HepG2 (cell line): ENCODE measurements around the gene JAG1. TPM values are rescaled to one million over a fixed set of nuclear protein-coding genes. Genes with fewer than 3 reads are reported as not detected.

Source experiments
- ARNTL ChIP-seq: sonication (generic); formaldehyde crosslinking; IDR thresholded peaks from 2 replicates; pipeline ENCODE4 v1.4.0; 2020; ENCODE audit warnings: mild to moderate bottlenecking, missing genetic modification reagents
- FOXP1 ChIP-seq, 2 experiments: fragments of 450-650 bp in 1 of 2; IDR thresholded peaks; 2 replicates each; pipeline ENCODE4 v1.6.1; 2017 to 2018; ENCODE audit warnings: antibody characterized with exemption in 1 of 2
- HOXA7 ChIP-seq: sonication (generic); formaldehyde crosslinking; IDR thresholded peaks from 2 replicates; pipeline ENCODE4 v1.8.1; 2022; ENCODE audit warnings: mild to moderate bottlenecking, missing genetic modification reagents, moderate library complexity
- SOX13 ChIP-seq, 3 experiments: fragments of 450-650 bp in 1 of 3; sonication (generic) in 1 of 3; formaldehyde crosslinking in 1 of 3; IDR thresholded peaks in 2 of 3; conservative IDR thresholded peaks in 1 of 3; 2 replicates each; pipeline versions ENCODE4 v1.5.0 to v1.6.1; 2016 to 2020; ENCODE audit warnings: antibody characterized with exemption in 1 of 3, mild to moderate bottlenecking in 1 of 3, missing compliant biosample characterization in 1 of 3, missing genetic modification reagents in 1 of 3, moderate library complexity in 1 of 3
- ZNF235 ChIP-seq: sonication (generic); formaldehyde crosslinking; IDR thresholded peaks from 2 replicates; pipeline ENCODE4 v1.8.1; 2023; ENCODE audit warnings: mild to moderate bottlenecking, missing genetic modification reagents, borderline replicate concordance
- ZNF557 ChIP-seq: sonication (generic); formaldehyde crosslinking; IDR thresholded peaks from 2 replicates; pipeline ENCODE4 v1.4.0; 2020; ENCODE audit warnings: missing genetic modification reagents
- ZNF644 ChIP-seq: IDR thresholded peaks from 2 replicates; pipeline ENCODE4 v1.6.1; 2016; ENCODE audit warnings: low read depth
- polyA plus RNA-seq, 8 experiments: library from polyadenylated mRNA; depleted of rRNA in 3 of 8; stranded (reverse) in 7 of 8; unstranded in 1 of 8; fragments of >200 nt; fragmentation: Illumina TruSeq in 4 of 8; extraction: Trizol in 4 of 8; gene quantifications; 2 replicates each; pipeline versions ENCODE4 v1.2.1 to v1.2.3, GENCODE V29; 2011 to 2016; ENCODE audit warnings: low read depth in 4 of 8, missing spikeins in 1 of 8, mixed read lengths in 1 of 8; ENCODE audit not compliant: insufficient read depth in 1 of 8
- total RNA-seq, 5 experiments: library from RNA; depleted of rRNA; stranded (reverse); fragments of >200 nt; fragmentation: Illumina TruSeq; extraction: Trizol; gene quantifications; 2 replicates each; pipeline ENCODE4 v1.2.3, GENCODE V29; 2016; ENCODE audit warnings: low read depth in 1 of 5
- TF ChIP-seq, protein P1 (sequence below), 2 experiments: fragments of 450-650 bp in 1 of 2; sonication (generic) in 1 of 2; formaldehyde crosslinking in 1 of 2; IDR thresholded peaks; 2 replicates each; pipeline versions ENCODE4 v1.6.1 to v1.8.0; 2016 to 2022; ENCODE audit warnings: antibody characterized with exemption in 1 of 2, mild to moderate bottlenecking in 1 of 2, missing genetic modification reagents in 1 of 2
- TF ChIP-seq, protein P2 (sequence below): IDR thresholded peaks from 2 replicates; pipeline ENCODE4 v1.6.1; 2016; ENCODE audit warnings: missing compliant biosample characterization, missing genetic modification reagents, borderline replicate concordance
- TF ChIP-seq, protein P3 (sequence below): IDR thresholded peaks from 2 replicates; pipeline ENCODE4 v1.6.1; 2012; ENCODE audit warnings: low read length, improper control_type of control experiment
- TF ChIP-seq, protein P4 (sequence below): sonication (generic); formaldehyde crosslinking; IDR thresholded peaks from 2 replicates; pipeline ENCODE4 v1.4.0; 2020; ENCODE audit warnings: low read depth, mild to moderate bottlenecking, missing genetic modification reagents

Gene JAG1
- total and polyA plus RNA-seq, 2 of the 13 experiments (the other 11 are each of a cell fraction or from before 2014, with no cell fraction given), result 47.1 to 56.3 TPM

DNA sequence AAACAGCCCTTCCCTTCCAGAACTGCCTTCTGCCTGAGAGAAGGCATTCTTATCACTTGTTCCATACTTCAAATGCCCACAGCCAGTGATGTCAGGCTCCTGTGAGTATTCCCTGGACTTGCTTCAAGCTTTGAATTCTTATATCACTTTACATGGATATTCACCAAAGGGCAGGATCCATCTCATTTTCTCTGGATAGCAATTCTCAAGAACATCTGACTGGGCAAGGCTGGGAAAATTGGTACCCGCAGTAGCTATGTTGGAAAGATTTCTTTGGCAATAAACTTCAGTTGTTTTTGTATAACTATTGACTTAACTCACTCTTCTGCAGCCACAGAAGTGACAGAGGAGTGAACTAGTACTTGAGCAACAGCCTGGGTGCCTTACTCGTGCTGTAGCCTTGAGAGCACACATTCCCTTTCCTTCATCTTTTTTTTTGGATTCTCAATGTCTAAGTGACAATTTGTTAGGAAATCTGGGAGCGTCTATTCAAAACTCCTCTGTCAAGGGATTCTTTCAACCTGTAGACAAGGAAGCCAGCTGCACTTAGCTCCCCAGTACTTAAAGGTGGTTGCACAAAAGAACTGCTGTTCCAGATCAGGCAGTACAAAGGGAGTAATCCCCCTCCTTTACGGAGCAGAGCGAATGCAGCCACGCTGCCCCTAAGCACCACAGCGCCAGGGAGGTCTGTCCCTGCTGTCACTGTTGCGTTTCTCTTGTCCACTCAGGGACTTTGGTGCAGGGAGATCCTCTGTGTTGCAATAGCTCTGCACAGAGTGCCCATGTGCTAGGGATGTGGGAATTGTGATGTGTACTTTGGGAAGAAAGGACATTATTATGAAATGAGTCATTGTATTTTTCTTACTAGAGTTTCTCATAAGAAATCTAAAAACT is 69.6 kb downstream of the JAG1 start (continued):
- TF ChIP-seq, protein P1, sequence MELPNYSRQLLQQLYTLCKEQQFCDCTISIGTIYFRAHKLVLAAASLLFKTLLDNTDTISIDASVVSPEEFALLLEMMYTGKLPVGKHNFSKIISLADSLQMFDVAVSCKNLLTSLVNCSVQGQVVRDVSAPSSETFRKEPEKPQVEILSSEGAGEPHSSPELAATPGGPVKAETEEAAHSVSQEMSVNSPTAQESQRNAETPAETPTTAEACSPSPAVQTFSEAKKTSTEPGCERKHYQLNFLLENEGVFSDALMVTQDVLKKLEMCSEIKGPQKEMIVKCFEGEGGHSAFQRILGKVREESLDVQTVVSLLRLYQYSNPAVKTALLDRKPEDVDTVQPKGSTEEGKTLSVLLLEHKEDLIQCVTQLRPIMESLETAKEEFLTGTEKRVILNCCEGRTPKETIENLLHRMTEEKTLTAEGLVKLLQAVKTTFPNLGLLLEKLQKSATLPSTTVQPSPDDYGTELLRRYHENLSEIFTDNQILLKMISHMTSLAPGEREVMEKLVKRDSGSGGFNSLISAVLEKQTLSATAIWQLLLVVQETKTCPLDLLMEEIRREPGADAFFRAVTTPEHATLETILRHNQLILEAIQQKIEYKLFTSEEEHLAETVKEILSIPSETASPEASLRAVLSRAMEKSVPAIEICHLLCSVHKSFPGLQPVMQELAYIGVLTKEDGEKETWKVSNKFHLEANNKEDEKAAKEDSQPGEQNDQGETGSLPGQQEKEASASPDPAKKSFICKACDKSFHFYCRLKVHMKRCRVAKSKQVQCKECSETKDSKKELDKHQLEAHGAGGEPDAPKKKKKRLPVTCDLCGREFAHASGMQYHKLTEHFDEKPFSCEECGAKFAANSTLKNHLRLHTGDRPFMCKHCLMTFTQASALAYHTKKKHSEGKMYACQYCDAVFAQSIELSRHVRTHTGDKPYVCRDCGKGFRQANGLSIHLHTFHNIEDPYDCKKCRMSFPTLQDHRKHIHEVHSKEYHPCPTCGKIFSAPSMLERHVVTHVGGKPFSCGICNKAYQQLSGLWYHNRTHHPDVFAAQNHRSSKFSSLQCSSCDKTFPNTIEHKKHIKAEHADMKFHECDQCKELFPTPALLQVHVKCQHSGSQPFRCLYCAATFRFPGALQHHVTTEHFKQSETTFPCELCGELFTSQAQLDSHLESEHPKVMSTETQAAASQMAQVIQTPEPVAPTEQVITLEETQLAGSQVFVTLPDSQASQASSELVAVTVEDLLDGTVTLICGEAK (IDR thresholded peaks at IDR 0.05), result no peak
- TF ChIP-seq, protein P1 (CRISPR knock-in tag; IDR thresholded peaks at IDR 0.05), result peak; percentile 87
- TF ChIP-seq ZNF235 (CRISPR knock-in tag) (no peak), ARNTL (CRISPR knock-in tag) (peak; percentile 91), FOXP1 (IDR thresholded peaks at IDR 0.05) (no peak), FOXP1 (CRISPR knock-in tag; IDR thresholded peaks at IDR 0.05) (peak; percentile 89), SOX13 (IDR thresholded peaks at IDR 0.05) (peak; percentile 89), SOX13 (CRISPR knock-in tag; conservative IDR thresholded peaks at IDR 0.05 in 1 of 2, IDR thresholded peaks at IDR 0.05 in 1 of 2) (peak in 1 of 2 experiments; percentile 99; a peak in 2 of 4 replicates), ZNF557 (CRISPR knock-in tag) (0 out of 2 replicates have a peak, but pooled peaks have one; percentile 40), ZNF644 (CRISPR knock-in tag) (peak; percentile 96), HOXA7 (no peak)
- TF ChIP-seq, protein P2, sequence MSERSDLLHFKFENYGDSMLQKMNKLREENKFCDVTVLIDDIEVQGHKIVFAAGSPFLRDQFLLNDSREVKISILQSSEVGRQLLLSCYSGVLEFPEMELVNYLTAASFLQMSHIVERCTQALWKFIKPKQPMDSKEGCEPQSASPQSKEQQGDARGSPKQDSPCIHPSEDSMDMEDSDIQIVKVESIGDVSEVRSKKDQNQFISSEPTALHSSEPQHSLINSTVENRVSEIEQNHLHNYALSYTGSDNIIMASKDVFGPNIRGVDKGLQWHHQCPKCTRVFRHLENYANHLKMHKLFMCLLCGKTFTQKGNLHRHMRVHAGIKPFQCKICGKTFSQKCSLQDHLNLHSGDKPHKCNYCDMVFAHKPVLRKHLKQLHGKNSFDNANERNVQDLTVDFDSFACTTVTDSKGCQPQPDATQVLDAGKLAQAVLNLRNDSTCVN (CRISPR knock-in tag), result peak; percentile 90
- TF ChIP-seq, protein P3, sequence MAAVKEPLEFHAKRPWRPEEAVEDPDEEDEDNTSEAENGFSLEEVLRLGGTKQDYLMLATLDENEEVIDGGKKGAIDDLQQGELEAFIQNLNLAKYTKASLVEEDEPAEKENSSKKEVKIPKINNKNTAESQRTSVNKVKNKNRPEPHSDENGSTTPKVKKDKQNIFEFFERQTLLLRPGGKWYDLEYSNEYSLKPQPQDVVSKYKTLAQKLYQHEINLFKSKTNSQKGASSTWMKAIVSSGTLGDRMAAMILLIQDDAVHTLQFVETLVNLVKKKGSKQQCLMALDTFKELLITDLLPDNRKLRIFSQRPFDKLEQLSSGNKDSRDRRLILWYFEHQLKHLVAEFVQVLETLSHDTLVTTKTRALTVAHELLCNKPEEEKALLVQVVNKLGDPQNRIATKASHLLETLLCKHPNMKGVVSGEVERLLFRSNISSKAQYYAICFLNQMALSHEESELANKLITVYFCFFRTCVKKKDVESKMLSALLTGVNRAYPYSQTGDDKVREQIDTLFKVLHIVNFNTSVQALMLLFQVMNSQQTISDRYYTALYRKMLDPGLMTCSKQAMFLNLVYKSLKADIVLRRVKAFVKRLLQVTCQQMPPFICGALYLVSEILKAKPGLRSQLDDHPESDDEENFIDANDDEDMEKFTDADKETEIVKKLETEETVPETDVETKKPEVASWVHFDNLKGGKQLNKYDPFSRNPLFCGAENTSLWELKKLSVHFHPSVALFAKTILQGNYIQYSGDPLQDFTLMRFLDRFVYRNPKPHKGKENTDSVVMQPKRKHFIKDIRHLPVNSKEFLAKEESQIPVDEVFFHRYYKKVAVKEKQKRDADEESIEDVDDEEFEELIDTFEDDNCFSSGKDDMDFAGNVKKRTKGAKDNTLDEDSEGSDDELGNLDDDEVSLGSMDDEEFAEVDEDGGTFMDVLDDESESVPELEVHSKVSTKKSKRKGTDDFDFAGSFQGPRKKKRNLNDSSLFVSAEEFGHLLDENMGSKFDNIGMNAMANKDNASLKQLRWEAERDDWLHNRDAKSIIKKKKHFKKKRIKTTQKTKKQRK, result no peak
- TF ChIP-seq, protein P4, sequence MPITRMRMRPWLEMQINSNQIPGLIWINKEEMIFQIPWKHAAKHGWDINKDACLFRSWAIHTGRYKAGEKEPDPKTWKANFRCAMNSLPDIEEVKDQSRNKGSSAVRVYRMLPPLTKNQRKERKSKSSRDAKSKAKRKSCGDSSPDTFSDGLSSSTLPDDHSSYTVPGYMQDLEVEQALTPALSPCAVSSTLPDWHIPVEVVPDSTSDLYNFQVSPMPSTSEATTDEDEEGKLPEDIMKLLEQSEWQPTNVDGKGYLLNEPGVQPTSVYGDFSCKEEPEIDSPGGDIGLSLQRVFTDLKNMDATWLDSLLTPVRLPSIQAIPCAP (CRISPR knock-in tag), result peak; percentile 69; the same call in 1 of the 2 replicates
